GM12801 (cell line): ENCODE data around the gene SRGAP1.

Source experiments
- CTCF ChIP-seq: IDR thresholded peaks from one replicate; pipeline ENCODE4 v1.5.1; 2011; ENCODE audit warnings: control low read depth; ENCODE audit not compliant: insufficient read length; ENCODE audit errors: extremely low read depth

SRGAP1 gene

GRCh38 chr12:63990828-63991547 is 146.5 kb downstream of the SRGAP1 start:
- no peak for TF ChIP-seq CTCF

GRCh38 chr12:63994704-63995103 is 150.2 kb downstream of the SRGAP1 start:
- no peak for TF ChIP-seq CTCF

- no peak for TF ChIP-seq CTCF
Observed at GRCh38 chr12:63995512-63995911, 151.0 kb downstream of the SRGAP1 start.

GRCh38 chr12:63996556-63996955 is 152.1 kb downstream of the SRGAP1 start:
- no peak for TF ChIP-seq CTCF

- TF ChIP-seq CTCF, result no peak
Observed at GRCh38 chr12:63997198-63997597, 152.7 kb downstream of the SRGAP1 start.

- TF ChIP-seq CTCF, result no peak
Observed at GRCh38 chr12:63998584-63998983, 154.1 kb downstream of the SRGAP1 start.

- no peak for TF ChIP-seq CTCF
Observed at GRCh38 chr12:63999853-64000252, 155.4 kb downstream of the SRGAP1 start.

GRCh38 chr12:64001439-64001838 is 156.9 kb downstream of the SRGAP1 start:
- no peak for TF ChIP-seq CTCF
